Neural progenitor cell (in vitro differentiated cells): Measurements from ENCODE around the gene MFAP3. TPM values are rescaled to one million over a fixed set of nuclear protein-coding genes. Genes with fewer than 3 reads are reported as not detected.
"Not testable (repeated sequence)": the region's sequence is repeated elsewhere in the genome, so short reads cannot be mapped to it uniquely, and the experiment has no call there.

Source experiments
- DNase-seq: peaks from one replicate; pipeline ENCODE4 v3.0.0-alpha.2; 2016; ENCODE audit warnings: low spot score
- H2AFZ ChIP-seq: fragments of 200-600 bp; sonication (generic); replicated peaks from 2 replicates; pipeline ENCODE4 v1.6.1; 2016; ENCODE audit warnings: antibody characterized with exemption
- H3F3A ChIP-seq: fragments of 200-600 bp; sonication (generic); 2 replicates; pipeline ENCODE4 v1.6.1; 2016; ENCODE audit warnings: antibody characterized with exemption, low read depth
- H3K27ac ChIP-seq: fragments of 200-600 bp; sonication (generic); 2 replicates; pipeline ENCODE4 v1.5.1; 2016; ENCODE audit warnings: mild to moderate bottlenecking
- H3K27me3 ChIP-seq: fragments of 200-600 bp; sonication (generic); 2 replicates; pipeline ENCODE4 v1.6.1; 2016; ENCODE audit warnings: mild to moderate bottlenecking, moderate library complexity
- H3K36me3 ChIP-seq: fragments of 200-600 bp; sonication (generic); 2 replicates; pipeline ENCODE4 v1.5.1; 2016
- H3K4me1 ChIP-seq: fragments of 200-600 bp; sonication (generic); 2 replicates; pipeline ENCODE4 v1.6.1; 2016; ENCODE audit warnings: mixed run types
- H3K4me2 ChIP-seq: fragments of 200-600 bp; sonication (generic); 2 replicates; pipeline ENCODE4 v1.6.1; 2016
- H3K4me3 ChIP-seq: fragments of 200-600 bp; sonication (generic); 2 replicates; pipeline ENCODE4 v1.5.1; 2016
- H3K79me2 ChIP-seq: fragments of 200-600 bp; sonication (generic); 2 replicates; pipeline ENCODE4 v1.6.1; 2016; ENCODE audit warnings: low read depth
- H3K9ac ChIP-seq: fragments of 200-600 bp; sonication (generic); 2 replicates; pipeline ENCODE4 v1.6.1; 2016
- H3K9me3 ChIP-seq: fragments of 200-600 bp; sonication (generic); 2 replicates; pipeline ENCODE4 v1.5.1; 2016; ENCODE audit warnings: low read depth
- H4K20me1 ChIP-seq: fragments of 200-600 bp; sonication (generic); 2 replicates; pipeline ENCODE4 v1.6.1; 2016; ENCODE audit warnings: low read depth
- H3K27ac Mint-ChIP-seq: 3 replicates; pipeline ENCODE4 v1.8.0; 2021; ENCODE audit warnings: mixed read lengths
- H3K27me3 Mint-ChIP-seq: 2 replicates; pipeline ENCODE4 v1.8.0; 2022; ENCODE audit warnings: low read depth, mild to moderate bottlenecking, inconsistent platforms, moderate library complexity, mixed read lengths; ENCODE audit not compliant: insufficient read depth
- H3K36me3 Mint-ChIP-seq: 3 replicates; pipeline ENCODE4 v1.8.0; 2021; ENCODE audit warnings: mixed read lengths
- H3K4me1 Mint-ChIP-seq: 3 replicates; pipeline ENCODE4 v1.8.0; 2021; ENCODE audit warnings: mixed read lengths
- H3K4me3 Mint-ChIP-seq: 3 replicates; pipeline ENCODE4 v1.8.0; 2021; ENCODE audit warnings: mild to moderate bottlenecking, moderate library complexity, mixed read lengths
- H3K9me3 Mint-ChIP-seq: 3 replicates; pipeline ENCODE4 v1.8.0; 2020; ENCODE audit warnings: mixed read lengths
- CTCF ChIP-seq: fragments of 200-600 bp; sonication (generic); IDR thresholded peaks from 2 replicates; pipeline ENCODE4 v1.5.1; 2017; ENCODE audit warnings: antibody characterized with exemption, mild to moderate bottlenecking
- EZH2 ChIP-seq: fragments of 200-600 bp; sonication (generic); IDR thresholded peaks from 2 replicates; pipeline ENCODE4 v1.6.1; 2017; ENCODE audit warnings: antibody characterized with exemption, mild to moderate bottlenecking, moderate library complexity
- EZH2phosphoT487 ChIP-seq: fragments of 200-600 bp; sonication (generic); IDR thresholded peaks from 2 replicates; pipeline ENCODE4 v1.6.1; 2017; ENCODE audit warnings: antibody characterized with exemption
- total RNA-seq: library from RNA; depleted of rRNA; stranded (reverse); fragments of >200 nt; gene quantifications from 2 replicates; pipeline ENCODE4 v1.2.3, GENCODE V29; 2015; ENCODE audit warnings: low replicate concordance

Gene MFAP3
- total RNA-seq, 1 donor from 2014 or later = 89.7 TPM

- no peaks in the 10 kb centered on the region for H3K79me2 ChIP-seq
- H3K36me3 ChIP-seq = no peaks in the 10 kb centered on the region
- no peaks in the 10 kb centered on the region for H3K4me1 Mint-ChIP-seq
- H2AFZ ChIP-seq = no peak overlapping the region
- H3K27me3 ChIP-seq = no peaks in the 10 kb centered on the region
- no peaks in the 10 kb centered on the region for H3K27me3 Mint-ChIP-seq
- H3K9me3 ChIP-seq = no peaks in the 10 kb centered on the region
- H3K9me3 Mint-ChIP-seq = no peaks in the 10 kb centered on the region
- H3K27ac Mint-ChIP-seq = no peak overlapping the region
- H3K4me1 ChIP-seq = no peaks in the 10 kb centered on the region
- no peak for DNase-seq
- no peak overlapping the region for H3K4me3 ChIP-seq
- H3K9ac ChIP-seq = no peak overlapping the region
- no peak overlapping the region for H3K27ac ChIP-seq
- H3F3A ChIP-seq = no peaks in the 10 kb centered on the region
- H3K4me3 Mint-ChIP-seq = no peak overlapping the region
- H3K4me2 ChIP-seq = no peak overlapping the region
- H3K36me3 Mint-ChIP-seq = peaks cover 7% of the 10 kb centered on the region
- no peaks in the 10 kb centered on the region for H4K20me1 ChIP-seq
- TF ChIP-seq CTCF (no peak), EZH2 (no peak), EZH2phosphoT487 (no peak)
Measured at GRCh38 chr5:154002511-154003020, 36.2 kb upstream of the MFAP3 start.

- Histone ChIP-seq H2AFZ (no peak overlapping the region), H3K36me3 (no peaks in the 10 kb centered on the region), H3K4me2 (no peak overlapping the region), H3K27ac (no peak overlapping the region), H3K4me1 (no peaks in the 10 kb centered on the region), H3K4me3 (no peak overlapping the region), H3K79me2 (no peaks in the 10 kb centered on the region), H3K27me3 (no peaks in the 10 kb centered on the region), H4K20me1 (no peaks in the 10 kb centered on the region), H3K9ac (no peak overlapping the region), H3K9me3 (no peaks in the 10 kb centered on the region), H3F3A (no peaks in the 10 kb centered on the region)
- no peak for DNase-seq
- no peaks in the 10 kb centered on the region for H3K27me3 Mint-ChIP-seq
- H3K4me1 Mint-ChIP-seq = no peaks in the 10 kb centered on the region
- H3K9me3 Mint-ChIP-seq = no peaks in the 10 kb centered on the region
- no peak for TF ChIP-seq CTCF
- TF ChIP-seq EZH2phosphoT487 = no peak
- no peak for TF ChIP-seq EZH2
- H3K27ac Mint-ChIP-seq = no peak overlapping the region
- no peaks in the 10 kb centered on the region for H3K36me3 Mint-ChIP-seq
- H3K4me3 Mint-ChIP-seq = no peak overlapping the region
Measured at GRCh38 chr5:154005648-154006047, 33.1 kb upstream of the MFAP3 start.

- Histone ChIP-seq H3K4me3 (no peak overlapping the region), H3K36me3 (no peaks in the 10 kb centered on the region), H3K4me1 (no peaks in the 10 kb centered on the region), H3K79me2 (no peaks in the 10 kb centered on the region), H3K9ac (no peak overlapping the region), H3F3A (no peaks in the 10 kb centered on the region), H3K9me3 (no peaks in the 10 kb centered on the region), H2AFZ (no peak overlapping the region), H3K27ac (no peak overlapping the region), H4K20me1 (no peaks in the 10 kb centered on the region), H3K4me2 (no peak overlapping the region), H3K27me3 (no peaks in the 10 kb centered on the region)
- TF ChIP-seq EZH2 = no peak
- Mint-ChIP-seq H3K36me3 (peaks cover 5% of the 10 kb centered on the region), H3K27ac (no peak overlapping the region), H3K4me1 (no peaks in the 10 kb centered on the region), H3K27me3 (no peaks in the 10 kb centered on the region), H3K9me3 (no peaks in the 10 kb centered on the region), H3K4me3 (no peak overlapping the region)
- DNase-seq = no peak
Measured at GRCh38 chr5:154010660-154011059, 28.1 kb upstream of the MFAP3 start.

- Histone ChIP-seq H2AFZ (no peak overlapping the region), H3K36me3 (no peaks in the 10 kb centered on the region), H3K9me3 (no peaks in the 10 kb centered on the region), H3K4me3 (no peak overlapping the region), H3K27ac (no peak overlapping the region), H3K4me2 (no peak overlapping the region), H3K4me1 (no peaks in the 10 kb centered on the region), H3K9ac (no peak overlapping the region), H3K79me2 (no peaks in the 10 kb centered on the region), H4K20me1 (no peaks in the 10 kb centered on the region), H3F3A (no peaks in the 10 kb centered on the region), H3K27me3 (no peaks in the 10 kb centered on the region)
- H3K27ac Mint-ChIP-seq = no peak overlapping the region
- no peak overlapping the region for H3K4me3 Mint-ChIP-seq
- peaks cover 29% of the 10 kb centered on the region for H3K36me3 Mint-ChIP-seq
- H3K4me1 Mint-ChIP-seq = no peaks in the 10 kb centered on the region
- DNase-seq = no peak
- no peaks in the 10 kb centered on the region for H3K27me3 Mint-ChIP-seq
- TF ChIP-seq CTCF (no peak), EZH2 (no peak), EZH2phosphoT487 (no peak)
- H3K9me3 Mint-ChIP-seq = peaks cover 10% of the 10 kb centered on the region
Measured at GRCh38 chr5:154015071-154015693, 23.6 kb upstream of the MFAP3 start.

- H3K27me3 ChIP-seq, H3K4me1 ChIP-seq: not testable (repeated sequence)
- H3K36me3 Mint-ChIP-seq = peaks cover 51% of the 10 kb centered on the region
Measured at GRCh38 chr5:154018919-154019318, 19.8 kb upstream of the MFAP3 start.

More at GRCh38 chr5:154018919-154019318, 19.8 kb upstream of the MFAP3 start:
- H3K9me3 Mint-ChIP-seq = peaks cover 13% of the 10 kb centered on the region
- not testable (repeated sequence) for H3K9me3 ChIP-seq, H2AFZ ChIP-seq, H3K4me3 Mint-ChIP-seq, H3K9ac ChIP-seq, H3K79me2 ChIP-seq, H3K27ac ChIP-seq, H3K27ac Mint-ChIP-seq, H3K4me3 ChIP-seq, H3F3A ChIP-seq, H3K4me2 ChIP-seq, H3K4me1 Mint-ChIP-seq, H3K27me3 Mint-ChIP-seq, DNase-seq, H4K20me1 ChIP-seq, H3K36me3 ChIP-seq
